ENCODE measurements around the gene RTN4IP1. TPM values are rescaled to one million over a fixed set of nuclear protein-coding genes. Genes with fewer than 3 reads are reported as not detected.

RTN4IP1 gene
- total RNA-seq, 6 donors from 2014 or later, result 1.6 to 5.9 (median 4.3) TPM

- TF ChIP-seq EP300 (IDR thresholded peaks at IDR 0.05), result no peak
- no peak for TF ChIP-seq POLR2AphosphoS5 (IDR thresholded peaks at IDR 0.05)
- TF ChIP-seq CTCF (IDR thresholded peaks at IDR 0.05), result no peak
- no peak for TF ChIP-seq POLR2A (IDR thresholded peaks at IDR 0.05)
- no peak overlapping the region for H3K4me3 ChIP-seq
- DNase-seq (peak in 1 of 2 donors; percentile 27), ATAC-seq (ENCODE audit: low FRiP score in 2 of 2) (no peak)
- H3K27ac ChIP-seq, result no peak overlapping the region
- H3K27me3 ChIP-seq, result no peaks in the 10 kb centered on the region
- H3K9me3 ChIP-seq, result no peaks in the 10 kb centered on the region
- no peaks in the 10 kb centered on the region for H3K4me1 ChIP-seq
- H3K36me3 ChIP-seq, result peaks cover 0 to 11% (median 4%) of the 10 kb centered on the region in 4 donors
- 88 to 90% methylated on average over 16 of the region's 16 CpGs for WGBS, 2 donors
Observed at GRCh38 chr6:106574741-106575458, 54.4 kb downstream of the RTN4IP1 start.

GRCh38 chr6:106572875-106573585 lies 56.3 kb downstream of the RTN4IP1 start:
- no peak overlapping the region for H3K27ac ChIP-seq
- DNase-seq (no peak), ATAC-seq (ENCODE audit: low FRiP score in 2 of 2) (no peak)
- H3K36me3 ChIP-seq, result peaks cover 4 to 27% (median 15%) of the 10 kb centered on the region in 4 donors
- 81 to 88% methylated on average over 6 of the region's 6 CpGs for WGBS, 2 donors
- no peak overlapping the region for H3K4me3 ChIP-seq
- H3K4me1 ChIP-seq, result no peaks in the 10 kb centered on the region
- no peaks in the 10 kb centered on the region for H3K9me3 ChIP-seq
- TF ChIP-seq EP300 (IDR thresholded peaks at IDR 0.05), result no peak
- no peak for TF ChIP-seq POLR2A (IDR thresholded peaks at IDR 0.05)
- no peak for TF ChIP-seq CTCF (IDR thresholded peaks at IDR 0.05)
- no peak for TF ChIP-seq POLR2AphosphoS5 (IDR thresholded peaks at IDR 0.05)
- H3K27me3 ChIP-seq, result no peaks in the 10 kb centered on the region

- Histone ChIP-seq H3K36me3 (peaks cover 4 to 28% (median 15%) of the 10 kb centered on the region in 4 donors), H3K9me3 (no peaks in the 10 kb centered on the region), H3K27ac (no peak overlapping the region), H3K4me1 (no peaks in the 10 kb centered on the region), H3K4me3 (no peak overlapping the region), H3K27me3 (no peaks in the 10 kb centered on the region)
- ATAC-seq (ENCODE audit: low FRiP score in 2 of 2), result no peak
- 77 to 82% methylated on average over 5 of the region's 5 CpGs for WGBS, 2 donors
- no peak for TF ChIP-seq POLR2A (IDR thresholded peaks at IDR 0.05)
- no peak for TF ChIP-seq CTCF (IDR thresholded peaks at IDR 0.05)
- TF ChIP-seq EP300 (IDR thresholded peaks at IDR 0.05), result no peak
- no peak for TF ChIP-seq POLR2AphosphoS5 (IDR thresholded peaks at IDR 0.05)
- DNase-seq, result no peak
Observed at GRCh38 chr6:106572436-106572835, 56.9 kb downstream of the RTN4IP1 start.

- TF ChIP-seq POLR2AphosphoS5 (IDR thresholded peaks at IDR 0.05), result no peak
- no peak for TF ChIP-seq POLR2A (IDR thresholded peaks at IDR 0.05)
- TF ChIP-seq EP300 (IDR thresholded peaks at IDR 0.05), result no peak
- no peak for TF ChIP-seq CTCF (IDR thresholded peaks at IDR 0.05)
- 92 to 96% methylated on average over 4 of the region's 4 CpGs for WGBS, 2 donors
- peaks cover 4 to 33% (median 15%) of the 10 kb centered on the region in 4 donors for H3K36me3 ChIP-seq
Observed at GRCh38 chr6:106569428-106569827, 59.9 kb downstream of the RTN4IP1 start.

More at GRCh38 chr6:106569428-106569827, 59.9 kb downstream of the RTN4IP1 start:
- H3K4me3 ChIP-seq, result no peak overlapping the region
- no peaks in the 10 kb centered on the region for H3K27me3 ChIP-seq
- ATAC-seq (ENCODE audit: low FRiP score in 2 of 2) (no peak), DNase-seq (no peak)
- H3K27ac ChIP-seq, result no peak overlapping the region
- peaks cover 0 to 3% (median 0%) of the 10 kb centered on the region in 4 donors for H3K4me1 ChIP-seq
- no peaks in the 10 kb centered on the region for H3K9me3 ChIP-seq

Measured in upper lobe of left lung (tissue), 6 donors.